Inflammatory macrophage (primary cell): ENCODE results near the gene FMNL2.

ENCODE experiments used
- DNase-seq, 2 donors: peaks; one replicate each; pipeline ENCODE4 v3.0.0-alpha.2; 2020 to 2022

Gene FMNL2

DNA sequence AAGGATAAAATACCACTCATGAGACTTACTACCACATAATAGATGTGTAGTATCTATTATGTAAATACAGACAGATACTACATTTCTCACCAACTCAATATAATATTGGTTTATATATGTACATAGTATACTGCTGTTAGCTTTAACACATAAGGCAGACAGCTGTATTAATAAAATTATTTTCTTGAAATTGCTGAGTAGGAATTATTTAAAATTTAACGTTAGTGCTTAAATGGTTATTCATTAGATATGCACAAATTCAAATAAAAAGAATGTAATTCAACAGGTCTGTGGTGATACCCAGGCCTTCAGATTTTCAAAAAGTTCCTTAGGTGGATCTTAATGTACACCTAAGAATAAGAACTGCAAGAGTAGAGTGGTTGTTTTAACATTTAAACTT is 323.2 kb downstream of the FMNL2 start:
- DNase-seq: no peak

DNA sequence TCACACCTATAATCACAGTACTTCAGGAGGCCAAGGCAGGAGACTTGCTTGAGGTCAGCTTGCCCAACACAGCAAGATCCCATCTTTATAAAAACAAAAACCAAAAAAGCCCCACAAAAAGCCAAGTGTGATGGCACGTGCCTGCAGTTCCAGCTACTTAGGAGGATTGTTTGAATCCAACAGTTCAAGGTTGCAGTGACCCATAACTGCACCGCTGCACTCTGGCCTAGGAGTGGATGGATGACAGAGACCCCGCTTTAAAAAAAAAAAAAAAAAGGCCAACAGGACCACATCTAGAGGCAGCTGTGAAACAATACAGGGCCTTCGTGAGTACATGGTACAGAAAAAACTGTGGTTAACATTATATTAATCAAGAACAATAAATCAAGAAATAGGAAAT is 326.1 kb downstream of the FMNL2 start:
- no peak for DNase-seq

DNA sequence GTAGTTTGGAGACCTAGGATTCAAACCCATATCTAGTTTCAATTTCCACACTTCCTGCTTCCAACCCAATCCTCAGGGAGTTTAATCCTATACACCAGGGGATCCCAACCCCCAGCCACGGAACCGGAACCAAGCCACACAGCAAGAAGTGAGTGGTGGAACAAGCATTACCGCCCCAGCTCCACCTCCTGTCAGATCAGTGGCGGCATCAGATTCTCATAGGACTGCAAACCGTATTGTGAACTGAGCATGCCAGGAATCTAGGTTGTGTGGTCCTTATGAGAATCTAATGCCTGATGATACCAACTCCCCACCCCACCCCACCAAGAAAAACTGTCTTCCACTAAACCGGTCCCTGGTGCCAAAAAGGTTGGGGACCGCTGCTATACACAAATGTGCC is 329.8 kb downstream of the FMNL2 start:
- no peak for DNase-seq

DNA sequence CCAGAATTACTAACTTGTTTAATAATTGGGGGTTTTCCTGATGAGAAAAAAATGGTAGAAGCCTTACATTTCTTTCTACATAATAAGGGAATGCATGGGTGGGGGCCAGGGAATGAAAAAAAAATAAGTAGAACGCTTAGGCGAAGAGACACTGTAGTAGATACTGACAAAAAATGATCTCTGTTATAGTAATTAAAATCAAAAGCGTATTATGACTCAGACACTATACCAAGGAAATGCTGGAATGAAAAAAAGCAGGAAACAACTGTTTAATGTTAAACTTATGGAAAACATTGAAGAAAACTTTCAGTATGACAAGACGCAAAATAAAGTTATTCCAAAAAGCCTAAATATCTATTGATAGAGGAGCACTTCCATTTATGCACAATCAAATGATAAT is 339.4 kb downstream of the FMNL2 start:
- no peak for DNase-seq

DNA sequence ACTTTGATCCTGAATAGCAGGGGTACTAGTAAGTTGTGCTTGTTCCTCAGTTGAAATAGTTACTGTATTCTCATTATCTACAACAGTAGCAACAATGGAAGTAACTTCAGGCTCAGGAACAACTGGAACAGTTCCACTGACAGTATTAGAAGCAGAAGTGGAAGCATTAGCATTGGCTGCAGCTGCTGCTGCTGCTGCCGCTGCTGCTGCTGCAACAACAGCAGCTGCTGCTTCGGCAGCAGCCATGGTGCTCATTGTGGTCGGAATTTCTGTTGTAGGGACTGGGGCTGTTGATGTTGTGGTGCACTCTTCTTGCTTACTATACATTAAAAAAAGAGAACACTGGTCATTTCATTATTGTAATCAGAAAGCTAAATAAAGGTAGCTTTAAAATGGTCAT is 341.5 kb downstream of the FMNL2 start:
- no peak for DNase-seq

DNA sequence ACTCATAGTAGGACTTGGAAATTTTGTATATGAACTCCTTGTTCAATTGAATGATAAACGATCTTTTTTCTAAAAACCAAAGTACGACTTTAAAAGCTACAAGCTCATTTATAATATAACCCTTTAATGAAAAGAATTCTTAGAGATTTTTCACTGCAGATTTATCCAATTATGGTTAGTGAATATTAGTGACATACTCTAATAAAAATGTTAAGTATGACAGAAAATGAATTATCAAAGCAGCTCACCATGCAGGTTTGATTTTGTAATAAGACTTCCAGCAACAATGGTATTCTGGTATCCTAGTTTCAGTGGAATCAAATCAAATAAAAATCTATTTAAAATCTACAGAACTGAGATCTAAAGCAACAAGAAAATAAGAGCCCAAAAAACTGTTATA is 343.8 kb downstream of the FMNL2 start:
- no peak for DNase-seq

DNA sequence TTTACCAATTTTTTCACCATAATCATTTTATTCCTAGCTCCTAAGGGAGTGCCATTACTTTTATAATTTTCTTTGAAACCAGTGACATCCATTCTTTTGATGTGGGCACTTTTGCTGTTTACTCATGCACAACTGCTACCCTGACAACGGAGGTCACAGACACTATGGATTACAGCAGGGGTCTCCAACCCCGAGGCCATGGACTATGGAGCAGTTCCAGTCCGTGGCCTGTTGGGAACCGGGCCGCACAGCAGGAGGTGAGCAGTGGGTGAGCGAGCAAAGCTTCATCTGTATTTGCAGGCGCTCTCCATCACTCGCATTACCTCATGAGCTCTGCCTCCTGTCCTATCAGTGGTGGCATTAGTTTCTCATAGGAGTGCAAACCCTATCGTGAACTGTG is 347.7 kb downstream of the FMNL2 start:
- no peak for DNase-seq

DNA sequence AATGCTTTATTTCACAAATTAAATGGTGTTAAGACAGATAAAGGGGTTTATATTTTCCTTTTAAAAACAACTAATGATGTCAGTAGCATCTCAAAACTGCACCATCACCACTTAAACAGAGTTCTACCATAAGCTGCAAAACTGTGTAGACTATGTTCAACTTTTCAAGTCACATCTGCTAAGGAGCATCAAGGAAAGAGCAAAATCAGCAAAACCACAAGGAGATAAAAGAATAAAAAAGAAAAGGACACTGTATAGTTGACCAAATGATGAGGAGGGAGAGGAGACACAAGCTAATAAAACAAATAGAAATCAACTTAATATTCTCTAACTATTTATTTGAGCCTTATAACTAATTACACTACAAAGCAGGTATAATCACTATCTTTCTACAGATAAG is 348.4 kb downstream of the FMNL2 start:
- DNase-seq: no peak

DNA sequence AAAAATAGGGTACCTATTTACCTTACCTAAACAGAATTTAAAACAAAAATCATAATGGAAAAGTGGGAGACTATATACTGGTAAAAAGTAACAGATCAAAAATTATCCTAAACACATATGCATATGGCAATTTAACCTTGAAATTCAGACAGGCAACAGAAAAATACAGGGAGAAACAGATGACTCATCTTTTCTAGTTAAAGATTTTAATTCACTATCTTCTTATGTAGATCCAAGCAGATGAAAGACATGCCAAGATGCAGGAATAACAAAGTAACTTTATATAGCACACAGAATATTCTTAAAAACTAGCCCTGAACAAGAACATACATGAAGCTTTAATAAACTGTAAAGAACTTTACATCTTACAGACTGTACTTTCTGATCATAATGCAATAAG is 351.3 kb downstream of the FMNL2 start:
- DNase-seq: no peak

DNA sequence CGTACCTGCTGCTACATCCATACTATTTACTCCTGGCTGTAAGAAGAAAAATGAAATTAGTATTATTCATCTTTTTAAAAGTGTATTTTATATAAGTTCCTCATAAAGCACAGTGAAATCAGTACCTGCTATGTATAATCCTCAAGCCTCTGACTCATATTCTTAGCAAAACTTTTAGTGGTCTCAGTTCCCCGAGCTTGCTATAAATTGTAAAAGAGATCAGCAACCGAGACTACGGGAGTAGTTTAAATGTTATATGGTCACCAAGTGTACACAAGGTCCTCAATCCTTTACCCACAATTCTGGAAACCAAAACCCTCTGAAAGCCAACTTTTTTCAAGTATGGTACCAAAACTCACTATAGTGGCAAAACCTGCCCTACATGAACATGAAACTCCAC is 358.1 kb downstream of the FMNL2 start:
- DNase-seq: no peak

DNA sequence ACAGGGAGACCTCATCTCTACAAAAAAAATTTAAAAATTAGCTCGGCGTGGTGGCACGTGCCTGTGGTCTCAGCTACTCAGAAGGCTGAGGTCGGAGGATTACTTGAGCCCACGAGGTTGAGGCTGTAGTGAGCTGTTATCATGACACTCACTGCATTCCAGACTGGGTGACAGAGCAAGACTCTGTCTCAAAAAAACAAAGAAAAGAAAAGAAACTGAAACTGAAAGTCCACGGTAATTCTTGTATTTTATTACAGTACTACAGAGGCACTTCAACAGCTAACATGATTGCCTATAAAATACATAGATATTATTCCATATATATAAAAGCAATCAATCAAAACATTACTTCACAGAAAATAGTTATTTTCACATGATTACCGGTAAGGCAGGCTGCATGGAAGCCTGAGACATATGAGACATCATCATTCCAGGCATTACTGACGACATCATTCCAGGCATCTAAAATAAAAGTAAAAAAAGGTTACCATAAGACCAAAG is 359.2 kb downstream of the FMNL2 start:
- peak; percentile 13 to 14 for DNase-seq

DNA sequence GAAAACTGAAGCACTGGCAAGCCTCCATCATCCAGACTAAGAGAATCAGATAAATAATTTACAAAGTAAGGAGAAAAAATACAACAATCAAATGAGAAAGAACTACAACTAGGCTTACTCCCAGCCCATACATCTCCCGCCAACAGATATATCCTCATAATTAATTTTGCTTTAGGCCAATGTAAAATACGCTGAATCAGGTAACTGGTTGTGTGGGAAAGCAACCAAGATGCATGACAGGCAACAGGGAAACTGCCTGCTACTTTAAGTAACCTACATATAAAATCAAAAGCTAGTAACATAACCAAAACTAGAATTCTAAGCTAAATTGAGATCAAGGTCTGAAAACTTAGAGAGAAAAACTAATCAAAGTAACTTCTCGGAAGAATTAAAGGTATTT is 360.8 kb downstream of the FMNL2 start:
- DNase-seq: no peak

DNA sequence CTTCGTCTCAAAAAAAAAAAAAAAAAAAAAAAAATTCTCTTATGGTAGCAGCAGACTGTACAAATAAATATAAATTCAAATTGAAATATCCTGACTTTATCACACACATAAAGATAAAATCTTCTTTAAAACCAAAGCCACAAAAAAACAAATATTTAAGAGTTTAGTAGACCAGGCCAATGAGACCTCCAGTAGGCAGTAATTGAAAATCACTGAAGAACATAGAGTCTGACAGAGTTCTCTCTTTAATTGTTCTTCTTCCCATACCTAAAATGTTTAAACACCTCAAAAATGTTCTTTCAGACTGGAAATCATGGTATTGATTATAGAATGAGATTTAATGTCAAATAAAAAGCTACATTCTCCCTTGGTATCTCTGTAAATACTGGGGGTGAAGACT is 361.5 kb downstream of the FMNL2 start:
- no peak for DNase-seq
